Measurements from ENCODE around the gene GCLC.

Gene GCLC

DNA sequence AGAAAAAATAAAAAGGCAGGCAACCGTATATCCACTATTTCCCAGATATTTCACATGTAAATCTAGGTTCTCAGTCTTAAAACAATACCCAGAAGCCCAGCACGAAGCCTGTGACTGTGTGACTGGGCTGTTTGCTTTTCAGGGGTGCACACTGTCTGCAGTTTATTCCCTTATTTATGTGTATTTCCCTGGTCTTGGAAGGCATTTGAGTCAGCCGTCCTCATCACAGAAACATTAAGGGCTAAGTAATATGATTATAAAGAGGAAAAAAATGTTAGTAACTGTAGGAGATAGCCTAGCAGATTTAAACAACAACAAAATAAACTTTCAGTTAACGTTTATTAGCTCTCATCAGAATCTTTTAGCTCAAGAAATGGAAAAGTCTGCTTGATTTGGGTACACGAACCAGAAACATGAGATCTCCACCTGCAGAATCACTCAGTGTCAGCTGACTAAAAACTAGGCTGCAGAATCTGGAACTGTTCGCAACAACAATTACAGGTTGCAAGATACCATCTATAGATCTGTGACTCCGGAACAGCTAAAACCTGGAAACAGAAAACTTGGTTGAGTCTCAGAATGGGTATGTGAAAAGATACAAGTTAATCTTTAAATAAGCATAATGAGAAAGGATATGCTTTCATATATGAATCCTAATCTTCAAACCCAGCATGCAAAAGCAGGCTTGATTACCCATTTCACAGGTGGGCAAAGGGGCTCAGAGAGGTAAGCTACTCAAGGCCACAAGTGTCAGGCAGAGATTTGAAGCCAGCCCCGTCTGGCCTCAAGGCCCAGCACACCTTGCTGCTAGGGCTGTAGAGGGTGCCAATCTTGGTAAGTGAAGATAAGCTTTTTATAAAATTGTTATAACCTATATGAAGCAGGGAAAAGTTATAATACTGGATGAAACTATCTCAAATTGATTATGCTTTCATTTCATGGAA, 21.1 kb downstream of the GCLC start:
- DNase-seq, result no peak

DNA sequence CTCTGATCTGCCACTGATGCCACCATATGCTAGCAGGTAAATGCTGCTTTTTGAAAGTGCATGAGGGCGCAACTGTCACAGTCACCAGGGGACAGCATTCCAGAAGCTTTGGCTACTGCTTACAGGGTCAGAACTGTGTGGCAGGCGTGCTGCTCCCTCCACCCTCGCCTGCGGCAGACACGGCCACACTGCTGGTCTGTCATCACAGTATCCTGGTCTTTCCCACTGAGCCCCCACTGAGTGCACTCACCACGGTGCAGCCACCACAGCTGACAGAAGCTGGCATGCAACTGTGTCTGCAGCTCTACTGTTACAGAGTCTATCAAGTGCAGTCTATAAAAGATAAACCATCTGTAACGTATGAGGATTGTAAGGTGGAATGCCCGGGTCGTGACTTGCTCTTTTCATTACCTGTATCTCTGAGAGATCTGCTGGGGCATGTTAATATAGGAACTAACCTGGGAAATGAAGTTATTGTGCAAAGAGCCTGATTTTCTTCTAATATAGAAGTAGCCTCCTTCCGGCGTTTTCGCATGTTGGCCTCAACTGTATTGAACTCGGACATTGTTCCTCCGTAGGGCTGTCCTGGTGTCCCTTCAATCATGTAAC, 24.5 kb downstream of the GCLC start:
- no peak for DNase-seq

DNA sequence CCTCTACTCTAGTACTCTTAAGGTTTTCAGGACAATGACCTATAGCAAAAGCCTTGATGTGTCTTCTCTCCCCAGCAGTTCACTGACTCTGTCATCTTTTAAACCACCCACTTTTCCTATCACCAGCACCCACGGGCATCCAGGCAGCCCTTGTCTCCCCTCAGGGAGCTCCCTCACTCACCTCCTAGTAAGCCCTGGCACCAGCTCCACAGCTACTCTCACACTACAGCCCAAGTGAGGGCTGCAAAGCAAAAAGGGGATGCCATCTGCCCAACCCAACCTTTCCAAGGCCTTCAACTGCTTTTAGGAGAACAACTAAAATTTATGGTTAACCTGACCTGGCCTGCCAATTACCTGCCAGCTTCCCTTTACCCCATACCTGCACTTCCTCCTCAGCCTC, 26.0 kb downstream of the GCLC start:
- no peak for DNase-seq

DNA sequence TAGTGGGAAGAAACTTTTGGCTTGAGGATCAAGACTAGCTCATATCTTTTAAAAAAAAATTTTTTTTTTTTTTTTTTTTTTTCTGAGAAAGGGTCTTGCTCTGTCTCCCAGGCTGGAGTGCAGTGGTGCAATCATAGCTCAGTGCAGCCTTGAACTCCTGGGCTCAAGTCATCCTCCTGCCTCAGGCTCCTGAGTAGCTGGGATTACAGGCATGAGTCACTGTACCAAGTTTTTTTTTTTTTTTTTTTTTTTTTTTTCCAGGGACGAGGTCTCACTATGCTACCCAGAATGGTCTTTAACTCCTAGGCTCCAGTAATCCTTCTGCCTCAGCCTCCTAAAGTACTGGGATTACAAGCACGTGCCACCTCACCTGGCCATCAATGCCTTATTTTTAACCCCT, 27.9 kb downstream of the GCLC start:
- no peak for DNase-seq

DNA sequence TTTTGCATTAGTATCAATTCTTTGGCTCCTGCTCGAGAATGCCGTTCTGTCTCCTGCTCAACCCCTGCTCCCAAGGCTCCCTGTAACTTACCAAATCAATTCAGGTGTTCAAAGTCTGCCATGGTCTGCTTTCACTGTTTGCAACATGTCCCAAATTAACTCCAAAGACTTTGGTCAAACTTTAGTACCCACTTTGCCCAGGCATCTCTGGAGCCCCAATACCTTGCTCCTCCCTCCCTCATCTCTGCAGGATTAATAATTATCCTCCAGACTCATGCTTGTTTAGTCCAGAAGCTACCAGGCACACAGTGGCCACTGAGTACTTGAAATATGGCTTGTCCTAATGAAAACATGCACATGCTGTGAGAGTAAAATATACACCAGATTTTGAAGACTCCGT, 30.2 kb downstream of the GCLC start:
- DNase-seq, result no peak

DNA sequence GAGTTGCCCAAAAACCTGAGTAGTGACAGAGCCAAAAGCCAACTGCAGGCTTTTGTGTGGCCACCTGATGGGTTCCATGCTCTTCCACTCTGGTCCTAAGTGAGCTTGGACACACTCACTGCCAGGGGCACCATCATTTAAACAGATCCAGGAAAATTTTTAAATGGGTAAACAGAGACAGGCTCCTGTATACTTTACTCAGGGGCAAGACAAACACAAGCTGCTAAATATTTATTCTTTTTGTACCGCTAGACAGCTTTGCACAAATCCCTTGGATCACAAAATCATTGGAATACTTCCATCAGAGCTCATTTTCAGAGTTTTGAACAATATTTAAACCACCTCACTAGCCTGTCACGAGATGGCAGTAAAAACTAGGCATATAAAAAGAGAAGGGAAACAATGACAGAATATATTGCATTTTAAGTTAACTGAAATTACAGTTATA, 31.4 kb downstream of the GCLC start:
- no peak for DNase-seq

DNA sequence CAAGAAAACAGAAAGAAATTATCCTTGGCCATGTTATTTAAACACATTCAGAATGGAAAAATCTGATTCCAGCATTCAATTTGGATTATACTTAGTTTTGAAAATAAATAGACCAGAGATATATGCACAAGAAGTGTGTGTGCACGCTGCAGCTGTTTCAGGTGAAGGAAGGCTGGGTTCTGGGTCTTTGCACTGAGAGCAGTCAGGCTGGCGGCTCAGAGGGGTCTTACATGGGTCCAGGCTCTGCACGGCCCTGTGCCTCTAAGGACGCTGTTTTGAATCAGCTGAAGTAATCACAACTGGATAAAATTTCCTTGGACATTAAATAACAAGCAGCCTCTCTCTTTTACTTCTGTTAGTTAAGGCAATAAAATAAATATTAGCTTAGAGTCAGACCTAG, 31.8 kb downstream of the GCLC start:
- DNase-seq, result no peak

DNA sequence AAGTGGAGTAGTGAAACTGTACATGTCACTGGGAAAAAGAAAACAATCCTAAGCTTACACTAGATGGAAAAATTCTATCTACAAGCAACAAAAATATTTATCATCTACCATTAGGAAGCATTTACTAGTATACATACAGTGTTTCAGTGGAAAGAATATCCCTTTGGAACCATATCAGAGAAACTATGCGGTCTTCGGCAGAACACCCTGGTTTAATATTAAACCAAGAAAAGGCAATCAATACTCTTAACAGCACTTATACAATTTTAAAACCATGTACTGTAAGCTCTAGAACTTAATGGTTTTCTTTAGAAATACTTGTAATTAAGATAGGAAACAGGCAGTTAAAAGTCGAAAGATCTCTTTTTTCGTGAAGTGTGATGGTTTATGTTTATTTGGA, 32.3 kb downstream of the GCLC start:
- no peak for DNase-seq

DNA sequence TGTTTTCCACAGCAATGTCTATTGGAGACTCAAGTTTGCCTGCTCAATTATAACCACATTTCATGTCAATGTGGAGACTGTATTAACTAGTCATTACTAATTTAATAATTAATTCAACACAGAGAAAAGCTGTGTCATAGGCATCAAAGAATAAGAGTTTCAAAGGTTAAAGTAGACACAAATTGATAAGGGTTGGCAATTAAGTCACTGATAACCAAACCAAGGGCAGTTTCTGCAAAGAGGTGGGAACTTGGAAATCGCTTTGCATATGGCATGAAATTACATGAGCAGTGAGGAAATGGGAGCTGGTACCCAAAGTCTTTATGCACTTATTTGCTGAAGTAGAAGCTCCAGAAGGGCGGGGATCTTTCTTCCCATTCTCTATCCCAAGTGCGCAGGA, 34.2 kb downstream of the GCLC start:
- DNase-seq, result no peak

DNA sequence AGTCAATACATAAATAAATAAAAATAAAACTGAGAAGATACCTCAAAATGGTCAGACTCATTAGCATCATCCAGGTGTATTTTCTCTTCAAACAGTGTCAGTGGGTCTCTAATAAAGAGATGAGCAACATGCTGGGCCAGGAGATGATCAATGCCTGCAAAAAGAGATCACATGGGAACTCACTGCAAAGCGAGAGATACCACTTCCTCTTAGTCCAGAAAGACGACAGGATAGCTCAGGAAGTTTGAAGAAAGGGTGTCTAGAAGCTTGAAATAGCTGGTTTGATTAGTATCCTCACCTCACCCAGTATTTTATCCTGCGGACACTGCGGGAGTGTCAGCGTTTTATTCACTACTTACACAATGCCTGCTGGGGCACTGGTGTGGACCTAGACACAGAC, 38.0 kb downstream of the GCLC start:
- DNase-seq, result no peak

DNA sequence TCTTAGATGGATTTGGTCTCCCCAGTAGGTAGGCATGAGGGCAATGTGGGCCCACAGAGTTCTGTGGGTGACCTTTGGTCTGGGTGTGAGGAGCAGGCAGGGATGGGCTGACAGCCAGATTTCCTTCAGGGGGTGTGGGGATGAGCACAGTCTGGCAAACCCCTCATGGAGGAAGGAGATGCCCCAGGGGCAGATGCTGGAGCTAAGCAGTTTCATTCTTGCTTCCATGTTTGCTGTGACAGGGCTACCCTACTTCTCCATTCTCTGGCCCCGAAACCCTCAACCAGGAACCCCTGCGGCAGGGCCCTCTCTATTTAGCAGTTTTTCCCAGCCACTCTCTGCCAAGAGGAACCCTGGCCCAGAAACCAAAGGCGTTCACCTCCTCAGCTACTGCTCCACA, 40.4 kb downstream of the GCLC start:
- no peak for DNase-seq

DNA sequence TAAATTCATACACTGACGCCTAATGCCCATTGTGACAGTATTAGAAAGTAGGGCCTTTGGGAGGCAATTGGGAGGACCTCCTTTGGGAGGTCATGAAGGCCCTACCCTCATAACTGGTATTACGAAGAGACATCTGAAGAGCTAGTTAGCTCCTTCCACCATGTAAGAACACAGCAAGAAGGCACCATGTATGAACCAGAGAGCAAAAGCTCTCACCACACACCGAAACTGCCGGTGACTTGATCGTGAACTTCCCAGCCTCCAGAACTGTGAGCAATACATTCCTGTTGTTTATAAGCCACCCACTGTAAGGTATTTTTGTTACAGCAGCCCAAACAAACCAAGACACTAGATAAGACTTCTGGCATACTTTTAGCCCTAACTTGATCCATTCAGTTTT, 41.8 kb downstream of the GCLC start:
- no peak for DNase-seq

DNA sequence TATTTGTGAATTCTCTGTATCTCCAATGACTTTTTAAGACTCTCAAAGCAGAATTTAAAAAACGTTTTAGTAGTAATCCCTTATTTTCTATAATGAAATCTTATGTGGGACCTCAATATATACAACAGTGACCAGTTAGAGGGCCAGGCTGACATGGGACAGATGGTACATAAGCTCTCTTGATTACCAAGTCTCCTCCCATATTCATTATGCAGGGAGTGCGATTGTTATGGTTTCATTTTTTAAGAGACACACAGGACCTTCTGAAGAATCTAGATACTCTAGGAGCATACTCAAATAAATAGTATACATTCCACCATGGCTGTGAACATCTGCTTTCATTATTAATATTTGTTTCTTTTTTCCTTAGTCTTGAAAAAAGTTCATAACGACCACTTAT, 43.5 kb downstream of the GCLC start:
- no peak for DNase-seq

DNA sequence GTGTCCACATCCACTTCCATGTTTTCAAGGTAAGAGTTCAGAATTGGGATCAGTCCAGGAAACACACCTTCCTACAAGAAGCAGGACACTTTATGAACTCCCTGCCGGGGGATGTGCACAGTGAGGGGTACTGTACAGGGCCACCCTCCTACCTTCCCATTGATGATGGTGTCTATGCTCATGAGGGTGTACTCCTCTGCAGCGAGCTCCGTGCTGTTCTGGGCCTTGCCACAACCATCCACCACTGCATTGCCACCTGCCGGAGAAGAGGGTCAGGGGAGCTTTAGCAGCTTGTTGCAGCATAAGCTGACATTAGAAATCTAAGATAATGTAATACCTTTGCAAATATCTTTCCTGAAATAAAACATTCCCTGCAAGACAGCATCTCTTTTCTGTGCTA, 44.8 kb downstream of the GCLC start:
- no peak for DNase-seq

DNA sequence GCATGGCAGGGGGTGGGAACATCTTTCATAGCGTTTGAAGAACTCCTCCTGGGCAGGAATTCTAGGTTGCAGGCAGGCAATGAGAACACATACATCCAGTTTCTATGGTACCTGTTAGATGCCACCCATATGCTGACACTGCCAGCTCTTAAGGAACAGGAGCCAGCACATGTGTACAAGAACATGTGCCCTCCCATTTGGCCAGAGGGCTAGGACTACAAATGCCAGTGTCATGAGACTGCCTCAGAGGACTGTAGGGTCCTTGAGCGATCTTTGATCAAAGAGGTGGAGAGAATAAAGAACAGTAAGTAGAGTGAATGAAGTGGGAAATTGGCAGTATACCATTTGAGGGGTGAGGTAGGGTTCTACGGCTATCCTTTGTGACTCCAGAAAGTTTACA, 45.8 kb downstream of the GCLC start:
- DNase-seq, result no peak

DNA sequence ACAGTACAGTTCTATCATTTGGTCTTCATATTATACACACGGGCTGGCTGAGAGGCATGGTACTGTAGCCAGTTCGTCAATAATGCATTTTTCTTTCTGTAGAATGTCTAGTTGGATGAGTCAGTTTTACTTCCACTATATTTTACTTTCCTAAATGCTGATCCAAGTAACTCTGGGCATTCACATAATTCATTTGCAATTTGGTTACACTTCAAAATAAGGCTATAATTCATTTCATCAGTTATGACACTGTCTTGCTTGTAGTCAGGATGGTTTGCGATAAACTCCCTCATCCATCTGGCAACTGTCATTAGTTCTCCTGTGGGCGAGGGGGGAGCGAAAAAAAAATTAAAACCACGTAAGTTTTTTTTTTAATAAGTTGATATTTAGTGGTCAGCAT, 46.3 kb downstream of the GCLC start:
- no peak for DNase-seq

DNA sequence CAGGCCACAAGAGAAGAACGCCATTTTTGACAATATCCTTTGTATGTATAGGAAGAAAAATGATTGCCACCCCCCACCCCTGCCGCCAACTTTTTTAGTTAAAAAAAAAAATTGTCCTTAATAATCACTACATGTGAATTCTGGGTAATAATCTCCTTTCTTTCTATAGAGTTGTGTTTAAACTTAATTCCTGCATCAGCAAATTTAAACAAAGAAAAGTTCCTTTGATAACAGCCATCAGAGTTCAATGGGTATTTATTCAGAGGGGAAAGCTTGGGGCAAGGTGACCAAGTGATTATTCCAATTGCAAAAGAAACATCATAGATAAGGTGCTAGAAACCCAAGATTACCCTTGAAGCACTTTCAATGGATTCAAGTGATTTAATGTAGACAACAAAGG, 47.0 kb downstream of the GCLC start:
- DNase-seq, result no peak

DNA sequence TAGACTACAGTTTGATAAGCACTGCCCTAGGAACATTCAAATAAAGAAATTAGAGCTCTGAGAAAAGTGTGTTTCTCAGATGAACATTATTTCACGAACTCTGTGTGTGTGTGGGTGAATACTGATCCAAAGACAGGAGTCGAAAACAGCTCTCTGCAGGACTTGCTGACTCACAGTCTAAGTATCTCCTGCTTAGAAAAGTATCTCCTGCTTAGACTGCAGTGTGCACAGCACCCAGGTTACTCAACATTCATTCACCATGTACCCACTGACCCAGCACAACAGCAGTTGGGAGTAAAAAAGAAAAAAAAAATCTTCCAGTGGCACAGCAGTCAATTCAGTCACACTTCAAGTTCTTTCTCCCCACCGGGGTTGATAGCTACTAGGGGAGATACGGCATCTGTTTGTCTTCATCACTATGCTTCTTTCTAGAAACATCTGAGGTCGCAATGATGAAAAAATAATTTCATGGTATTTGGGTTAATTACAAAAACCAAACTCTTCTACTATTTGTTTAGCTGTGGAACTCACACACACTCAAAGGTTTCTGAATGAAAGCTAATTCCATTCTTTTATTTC, 48.0 kb downstream of the GCLC start:
- DNase-seq, result no peak

DNA sequence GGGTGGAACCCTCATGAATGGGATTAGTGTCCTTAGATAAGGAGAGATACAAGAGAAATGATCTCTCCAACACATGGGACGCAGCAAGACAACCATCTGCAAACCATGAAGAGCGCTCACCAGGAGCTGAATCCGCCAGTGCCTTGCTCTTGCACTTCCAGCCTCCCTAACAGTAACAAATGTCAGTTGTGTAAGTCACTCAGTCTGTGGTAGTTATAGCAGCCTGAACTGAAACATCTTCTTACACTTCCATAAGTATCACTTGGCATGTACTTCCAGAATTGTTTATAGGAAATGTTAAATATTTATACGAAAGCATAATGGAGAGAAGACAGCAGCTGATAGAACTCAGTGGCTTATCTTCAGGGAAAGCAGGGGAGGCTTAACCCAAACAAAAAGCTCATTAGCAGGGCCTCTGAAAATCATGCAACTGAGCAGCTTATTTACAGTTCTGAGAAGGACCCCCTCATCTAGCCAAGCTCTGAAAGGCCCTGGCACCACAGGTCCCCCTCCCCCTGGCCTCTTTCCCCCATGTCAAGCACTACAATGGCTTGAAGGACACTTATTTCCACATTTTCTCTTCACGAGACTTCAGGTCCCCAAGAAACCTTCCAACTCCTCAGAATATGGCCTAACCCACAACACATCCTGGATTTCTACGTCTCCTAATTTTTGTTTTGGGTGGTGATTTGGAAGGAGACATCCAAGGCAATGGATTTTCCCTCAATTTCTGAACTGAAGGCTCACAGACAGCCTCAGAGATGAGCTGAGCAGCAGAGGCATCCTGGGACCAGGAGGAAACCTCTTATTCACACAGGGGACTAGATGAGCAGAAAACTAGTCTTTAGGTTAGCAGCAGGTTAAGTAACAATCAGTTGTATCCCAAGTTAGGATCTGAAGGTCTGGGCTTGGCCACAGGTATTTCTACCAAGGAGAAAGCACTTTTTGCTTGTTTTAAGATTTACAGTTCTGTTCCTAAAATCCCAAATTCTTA, 49.1 kb downstream of the GCLC start:
- no peak for DNase-seq

DNA sequence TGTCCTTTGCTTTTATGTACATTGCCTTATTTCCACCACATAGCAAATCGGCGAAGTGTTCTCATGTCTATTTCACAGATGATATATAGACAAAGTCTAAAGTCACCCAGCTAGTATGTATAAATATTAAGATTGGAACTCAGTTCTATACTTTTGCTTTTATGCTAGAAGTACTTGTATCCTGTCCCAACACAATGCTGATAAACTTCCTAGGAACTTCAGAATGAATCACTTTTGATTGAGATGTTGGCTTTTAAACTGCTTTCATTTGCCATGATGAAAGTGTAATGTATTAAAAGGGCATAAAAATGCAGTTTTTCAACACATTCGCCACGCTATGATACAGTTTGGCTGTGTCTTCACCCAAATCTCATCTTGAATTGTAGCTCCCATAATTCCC, 50.8 kb downstream of the GCLC start:
- DNase-seq, result no peak

DNA sequence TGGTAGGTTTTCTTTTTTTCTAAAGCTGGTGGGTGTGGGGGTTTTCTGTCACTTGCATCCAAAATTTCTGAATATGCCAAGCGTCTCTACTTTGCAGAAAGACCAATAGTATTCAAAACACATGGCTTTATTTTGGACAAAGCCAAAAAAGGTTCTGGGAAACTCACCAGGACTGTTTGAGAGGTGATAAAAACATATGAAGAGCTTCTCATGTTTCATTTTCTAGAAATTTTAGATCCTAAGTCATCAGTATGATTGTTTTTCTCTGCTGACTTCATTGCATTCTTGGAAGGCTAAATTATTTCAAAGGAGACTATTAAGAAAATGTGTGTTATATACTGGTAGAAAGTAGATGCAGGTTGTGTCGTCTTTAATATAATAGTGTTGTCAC, 51.3 kb downstream of the GCLC start:
- no peak for DNase-seq

DNA sequence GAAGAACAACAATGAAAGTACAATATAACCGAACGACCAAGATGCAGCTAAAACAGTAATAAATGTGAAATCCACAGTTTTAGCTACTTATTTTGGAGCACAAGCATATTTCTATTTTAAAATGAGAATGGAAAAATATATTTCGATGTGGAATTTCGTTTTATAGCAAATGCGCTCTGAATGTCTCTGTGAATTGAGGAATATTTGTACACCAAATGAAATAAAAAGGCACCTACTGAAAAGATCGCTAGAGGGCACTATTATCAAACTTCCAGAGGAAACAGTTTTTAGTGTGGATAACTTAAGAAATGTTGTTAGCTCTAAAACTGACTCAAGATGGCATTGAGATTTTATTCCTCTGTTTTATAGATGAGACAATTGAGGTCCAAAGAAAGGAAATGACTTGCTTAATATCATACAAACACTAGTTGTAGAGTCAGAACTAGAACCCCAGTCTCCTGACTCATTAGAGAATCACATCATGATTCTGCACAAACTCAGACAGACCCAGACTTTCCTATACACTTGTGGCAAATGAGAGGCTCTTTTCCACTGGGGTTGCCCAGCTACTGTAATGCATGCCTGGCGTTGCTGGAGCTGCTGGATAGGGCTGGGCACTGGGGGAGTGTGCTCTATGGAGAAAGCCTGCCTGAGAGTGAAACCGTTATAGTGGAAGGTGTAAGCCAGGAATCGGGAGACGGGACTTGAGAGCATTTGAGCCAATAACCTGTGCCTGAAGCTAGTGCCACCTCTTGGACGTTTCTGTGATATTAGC, 51.9 kb downstream of the GCLC start:
- DNase-seq, result no peak

Measured in GDM1 (cell line).